Measurements from ENCODE around the gene MAP2K5. TPM values are rescaled to one million over a fixed set of nuclear protein-coding genes. Genes with fewer than 3 reads are reported as not detected.
A peak's percentile ranks its signal among the peaks of the same experiment; 100 is the strongest.

The MAP2K5 gene
- total and polyA plus RNA-seq, 2 experiments from 2014 or later: 6.8 to 13.6 TPM

DNA sequence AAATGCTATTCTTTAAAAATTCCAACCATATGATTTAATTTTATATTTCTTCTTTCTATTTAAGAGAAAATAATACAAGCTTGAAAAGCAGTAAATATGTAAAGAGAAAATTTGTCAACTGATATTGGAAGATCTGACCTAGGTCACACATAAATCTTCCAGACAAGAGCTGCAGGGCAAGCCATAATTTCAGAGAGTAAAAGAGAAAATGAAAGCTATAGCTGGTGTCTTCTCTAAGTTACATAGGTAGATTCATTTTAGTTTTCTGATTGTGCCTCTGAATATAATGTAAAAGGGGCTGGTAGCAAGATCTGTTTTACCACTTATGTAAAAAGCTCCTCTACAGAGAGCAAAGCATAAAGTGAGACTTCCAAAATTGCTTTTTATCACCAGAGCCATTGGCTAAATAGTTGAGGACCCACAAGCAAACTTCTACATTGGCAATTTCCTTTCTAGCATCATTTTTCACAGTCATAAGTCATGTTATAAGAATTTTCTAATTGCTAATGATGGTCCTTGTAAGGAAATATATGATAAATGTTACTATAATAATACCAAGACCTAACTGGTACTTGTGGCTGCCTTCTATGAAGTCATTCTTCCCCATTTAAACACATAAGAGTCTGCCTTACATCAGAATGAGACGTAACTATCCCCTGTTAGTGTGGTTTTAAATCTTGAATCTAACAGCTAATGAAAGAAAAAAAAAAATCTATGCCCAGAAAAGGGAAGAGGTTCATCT, 202.0 kb downstream of the MAP2K5 start:
- Histone ChIP-seq H3K27me3 (peaks cover 60% of the 10 kb centered on the region), H3K4me3 (no peak overlapping the region), H3K4me1 (ENCODE audit: low read depth) (no peaks in the 10 kb centered on the region), H3K9me3 (ENCODE audit: low read depth) (no peaks in the 10 kb centered on the region), H3K27ac (no peak overlapping the region), H3K36me3 (no peaks in the 10 kb centered on the region)
- DNase-seq (ENCODE audit: low read depth in 1 of 2, low spot score in 1 of 2): no peak
- TF ChIP-seq, protein P1, sequence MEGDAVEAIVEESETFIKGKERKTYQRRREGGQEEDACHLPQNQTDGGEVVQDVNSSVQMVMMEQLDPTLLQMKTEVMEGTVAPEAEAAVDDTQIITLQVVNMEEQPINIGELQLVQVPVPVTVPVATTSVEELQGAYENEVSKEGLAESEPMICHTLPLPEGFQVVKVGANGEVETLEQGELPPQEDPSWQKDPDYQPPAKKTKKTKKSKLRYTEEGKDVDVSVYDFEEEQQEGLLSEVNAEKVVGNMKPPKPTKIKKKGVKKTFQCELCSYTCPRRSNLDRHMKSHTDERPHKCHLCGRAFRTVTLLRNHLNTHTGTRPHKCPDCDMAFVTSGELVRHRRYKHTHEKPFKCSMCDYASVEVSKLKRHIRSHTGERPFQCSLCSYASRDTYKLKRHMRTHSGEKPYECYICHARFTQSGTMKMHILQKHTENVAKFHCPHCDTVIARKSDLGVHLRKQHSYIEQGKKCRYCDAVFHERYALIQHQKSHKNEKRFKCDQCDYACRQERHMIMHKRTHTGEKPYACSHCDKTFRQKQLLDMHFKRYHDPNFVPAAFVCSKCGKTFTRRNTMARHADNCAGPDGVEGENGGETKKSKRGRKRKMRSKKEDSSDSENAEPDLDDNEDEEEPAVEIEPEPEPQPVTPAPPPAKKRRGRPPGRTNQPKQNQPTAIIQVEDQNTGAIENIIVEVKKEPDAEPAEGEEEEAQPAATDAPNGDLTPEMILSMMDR (IDR thresholded peaks at IDR 0.05; ENCODE audit: low read depth, low read length): no peak

DNA sequence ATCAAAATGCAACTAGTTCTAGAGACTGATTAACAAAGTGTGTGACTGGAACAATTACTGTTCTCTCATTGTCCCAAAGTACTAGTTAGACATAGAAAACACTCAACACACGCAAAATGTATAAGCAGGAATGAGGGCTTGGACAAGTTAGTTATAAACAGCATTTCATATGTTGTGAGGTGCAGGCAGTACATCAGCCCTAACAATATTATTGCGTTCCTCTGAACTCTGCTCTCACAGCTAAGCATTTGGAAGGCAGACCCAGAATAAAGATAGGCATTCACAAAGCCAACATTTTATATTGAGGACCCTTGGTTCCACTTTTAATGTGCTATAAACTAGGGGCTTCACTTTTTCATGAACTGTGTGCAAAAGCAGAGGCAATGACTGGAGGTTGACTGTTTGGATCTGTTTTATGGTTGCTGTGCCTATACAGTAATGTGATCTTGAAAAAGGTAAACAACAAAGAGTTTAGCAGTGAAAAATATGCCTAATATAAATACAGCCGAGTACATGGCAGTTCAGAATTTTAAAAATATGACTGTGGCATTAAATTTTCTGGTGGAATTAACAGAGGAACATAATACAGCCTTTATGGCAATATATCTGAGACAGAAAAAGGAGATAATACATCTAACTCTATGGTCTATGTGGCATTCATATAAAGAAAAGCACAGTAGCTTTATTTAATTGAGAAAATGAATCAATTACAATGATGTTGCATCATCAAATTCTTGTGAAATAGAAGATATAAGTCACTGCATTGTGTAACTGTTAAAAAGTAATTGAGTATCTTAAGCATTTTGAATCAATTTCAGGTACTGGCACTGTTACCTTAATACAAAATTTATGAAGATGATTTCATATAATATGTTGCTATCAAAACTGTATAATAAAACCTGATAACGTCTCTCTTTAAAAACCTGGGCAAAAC, 202.8 kb downstream of the MAP2K5 start:
- TF ChIP-seq, protein P1 (IDR thresholded peaks at IDR 0.05; ENCODE audit: low read depth, low read length): no peak
- no peaks in the 10 kb centered on the region for H3K4me1 ChIP-seq (ENCODE audit: low read depth)
- no peak overlapping the region for H3K27ac ChIP-seq

DNA sequence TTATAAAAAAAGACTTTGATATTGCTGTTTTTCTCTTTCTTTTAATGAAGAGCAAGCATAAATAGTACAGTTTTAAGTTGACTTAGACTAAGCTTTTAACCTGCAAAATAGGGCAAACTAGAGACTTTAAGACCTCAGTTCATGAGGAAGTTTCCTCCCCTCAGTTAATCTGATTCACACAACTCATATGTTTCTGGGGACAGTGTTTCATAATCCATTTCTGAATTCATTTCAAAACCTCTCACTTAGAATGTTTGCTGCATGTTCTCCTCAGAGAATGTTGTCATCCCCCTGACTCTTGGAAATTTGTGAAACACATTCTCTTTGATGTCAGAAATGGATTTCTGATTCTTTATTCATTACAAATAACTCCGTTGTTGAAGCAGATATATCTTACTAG, 203.5 kb downstream of the MAP2K5 start:
- no peaks in the 10 kb centered on the region for H3K4me1 ChIP-seq (ENCODE audit: low read depth)
- no peaks in the 10 kb centered on the region for H3K9me3 ChIP-seq (ENCODE audit: low read depth)
- DNase-seq (ENCODE audit: low read depth in 1 of 2, low spot score in 1 of 2): peak in 1 of 2 donors; percentile 80
- peaks cover 59% of the 10 kb centered on the region for H3K27me3 ChIP-seq
- no peak overlapping the region for H3K4me3 ChIP-seq
- H3K27ac ChIP-seq: no peak overlapping the region
- TF ChIP-seq, protein P1 (IDR thresholded peaks at IDR 0.05; ENCODE audit: low read depth, low read length): no peak
- H3K36me3 ChIP-seq: no peaks in the 10 kb centered on the region

More for the DNA sequence above, 202.8 kb downstream of the MAP2K5 start:
- Histone ChIP-seq H3K27me3 (peaks cover 59% of the 10 kb centered on the region), H3K9me3 (ENCODE audit: low read depth) (no peaks in the 10 kb centered on the region), H3K36me3 (no peaks in the 10 kb centered on the region), H3K4me3 (no peak overlapping the region)
- DNase-seq (ENCODE audit: low read depth in 1 of 2, low spot score in 1 of 2): peak in 1 of 2 donors; percentile 51

DNA sequence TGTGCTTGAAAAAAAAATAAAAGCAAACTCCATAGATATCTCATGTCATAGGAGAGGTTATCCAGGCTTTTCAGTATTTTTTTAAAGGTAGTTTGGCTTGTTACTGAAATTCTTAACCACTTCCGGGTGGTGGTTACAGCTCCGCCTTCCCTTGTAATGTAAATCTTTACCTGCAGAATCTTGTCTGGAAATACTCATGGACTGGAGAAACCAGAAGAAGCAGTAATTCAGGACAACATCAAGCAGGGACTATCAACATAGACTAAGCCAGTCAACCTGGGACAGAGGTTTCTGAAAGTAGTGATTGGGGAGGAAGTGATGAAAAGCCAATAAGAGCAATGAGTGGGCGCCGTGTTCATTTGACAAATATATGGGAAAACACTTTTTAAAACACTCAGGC, 203.9 kb downstream of the MAP2K5 start:
- Histone ChIP-seq H3K4me1 (ENCODE audit: low read depth) (no peaks in the 10 kb centered on the region), H3K27ac (no peak overlapping the region)

DNA sequence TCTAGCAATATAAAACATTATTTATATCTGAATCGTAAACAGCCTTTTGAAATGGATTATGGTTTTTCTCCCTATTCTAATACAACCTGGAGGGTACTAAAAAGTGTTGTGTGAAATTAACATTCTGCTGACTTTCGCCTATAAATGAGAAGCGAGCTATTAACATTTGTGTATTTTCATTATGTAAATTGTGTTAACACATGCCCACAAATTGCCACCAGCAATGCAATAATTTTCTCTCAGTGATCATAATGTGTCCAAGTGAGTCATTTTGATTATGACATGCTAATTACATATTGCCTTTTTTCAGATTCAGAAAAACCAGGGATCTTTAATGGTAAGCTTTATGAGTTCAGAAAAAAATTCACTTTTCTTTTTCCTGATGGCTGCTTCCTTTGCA, 205.4 kb downstream of the MAP2K5 start:
- Histone ChIP-seq H3K4me1 (ENCODE audit: low read depth) (no peaks in the 10 kb centered on the region), H3K27ac (no peak overlapping the region), H3K27me3 (peaks cover 40% of the 10 kb centered on the region), H3K9me3 (ENCODE audit: low read depth) (no peaks in the 10 kb centered on the region), H3K36me3 (no peaks in the 10 kb centered on the region), H3K4me3 (no peak overlapping the region)
- no peak for DNase-seq (ENCODE audit: low read depth in 1 of 2, low spot score in 1 of 2)
- TF ChIP-seq, protein P1 (IDR thresholded peaks at IDR 0.05; ENCODE audit: low read depth, low read length): no peak

More for the DNA sequence above, 203.9 kb downstream of the MAP2K5 start:
- Histone ChIP-seq H3K36me3 (no peaks in the 10 kb centered on the region), H3K9me3 (ENCODE audit: low read depth) (no peaks in the 10 kb centered on the region), H3K27me3 (peaks cover 55% of the 10 kb centered on the region), H3K4me3 (no peak overlapping the region)
- TF ChIP-seq, protein P1 (IDR thresholded peaks at IDR 0.05; ENCODE audit: low read depth, low read length): no peak
- no peak for DNase-seq (ENCODE audit: low read depth in 1 of 2, low spot score in 1 of 2)

All from cardiac muscle cell (in vitro differentiated cells and primary cell).